Activated effector memory CD4-positive, alpha-beta T cell treated with Interleukin-2 at 50 U/mL for 16 hours (primary cell): ENCODE results near the gene SNAPIN.

ENCODE experiments used
- DNase-seq: peaks from one replicate; pipeline ENCODE4 v3.0.0-alpha.2; 2020

SNAPIN gene

GRCh38 chr1:153658400-153659174 is at the start of gene SNAPIN:
TSS of gene SNAPIN (plus strand) at chr1:153658703. CDS start at chr1:153658744, 41 bp downstream.
- peak; percentile 89 for DNase-seq

GRCh38 chr1:153608742-153609584 is 49.5 kb upstream of the SNAPIN start:
- no peak for DNase-seq

GRCh38 chr1:153609585-153609907 is 49.0 kb upstream of the SNAPIN start:
- no peak for DNase-seq

- DNase-seq, result no peak
Measured at GRCh38 chr1:153610334-153610733, 48.2 kb upstream of the SNAPIN start.

- no peak for DNase-seq
Measured at GRCh38 chr1:153610811-153611301, 47.6 kb upstream of the SNAPIN start.

GRCh38 chr1:153611356-153611755 is 47.1 kb upstream of the SNAPIN start:
- DNase-seq, result no peak

GRCh38 chr1:153612111-153612754 is 46.3 kb upstream of the SNAPIN start:
- no peak for DNase-seq

- no peak for DNase-seq
Measured at GRCh38 chr1:153612755-153613331, 45.7 kb upstream of the SNAPIN start, which contains the start of gene S100A16. TSS of gene S100A16 (minus strand) at chr1:153613137. CDS start at chr1:153608151, 4,986 bp downstream.

- DNase-seq, result no peak
Measured at GRCh38 chr1:153613406-153613805, 45.1 kb upstream of the SNAPIN start.

GRCh38 chr1:153614189-153614900 is 44.2 kb upstream of the SNAPIN start:
- DNase-seq, result no peak

- DNase-seq, result no peak
Measured at GRCh38 chr1:153614906-153615305, 43.6 kb upstream of the SNAPIN start.

- no peak for DNase-seq
Measured at GRCh38 chr1:153615406-153615805, 43.1 kb upstream of the SNAPIN start.

- no peak for DNase-seq
Measured at GRCh38 chr1:153616144-153616916, 42.2 kb upstream of the SNAPIN start, which contains the start of gene S100A14. TSS of gene S100A14 (minus strand) at chr1:153616325. CDS start at chr1:153615858, 467 bp downstream.

GRCh38 chr1:153616917-153617311 is 41.6 kb upstream of the SNAPIN start:
- DNase-seq, result no peak

- peak; percentile 50 for DNase-seq
Measured at GRCh38 chr1:153617663-153618062, 40.8 kb upstream of the SNAPIN start.

- DNase-seq, result no peak
Measured at GRCh38 chr1:153619171-153619570, 39.3 kb upstream of the SNAPIN start.

GRCh38 chr1:153623101-153623500 is 35.4 kb upstream of the SNAPIN start:
- DNase-seq, result no peak

- DNase-seq, result no peak
Measured at GRCh38 chr1:153624965-153625611, 33.4 kb upstream of the SNAPIN start.

GRCh38 chr1:153626477-153626903 is 32.0 kb upstream of the SNAPIN start:
- no peak for DNase-seq

- no peak for DNase-seq
Measured at GRCh38 chr1:153626904-153627714, 31.4 kb upstream of the SNAPIN start, which contains the start of gene S100A13. TSS of gene S100A13 (minus strand) at chr1:153627505. CDS start at chr1:153626472, 1,033 bp downstream.
